Liver (tissue), 3 donors: ENCODE data around the gene PARVG.

Source experiments
- CTCF ChIP-seq: fragments of 150-350 bp; IDR thresholded peaks from 2 replicates; pipeline ENCODE4 v1.5.1; 2017; ENCODE audit warnings: improper control_type of control experiment, low read depth, low read length; ENCODE audit not compliant: missing input control
- EGR1 ChIP-seq, 2 donors: IDR thresholded peaks; 2 replicates each; pipeline ENCODE4 v1.6.1; 2016 to 2018; ENCODE audit warnings: antibody characterized with exemption in 2 of 2, low read depth in 2 of 2
- MAX ChIP-seq: IDR thresholded peaks from 2 replicates; pipeline ENCODE4 v1.6.1; 2016; ENCODE audit warnings: antibody characterized with exemption
- NR2F2 ChIP-seq: IDR thresholded peaks from 2 replicates; pipeline ENCODE4 v1.6.1; 2016; ENCODE audit warnings: antibody characterized with exemption
- RAD21 ChIP-seq, 2 donors: IDR thresholded peaks; 2 replicates each; pipeline ENCODE4 v1.6.1; 2016; ENCODE audit warnings: antibody characterized with exemption in 2 of 2, mild to moderate bottlenecking in 2 of 2
- TAF1 ChIP-seq: conservative IDR thresholded peaks from 2 replicates; pipeline ENCODE4 v1.6.1; 2016; ENCODE audit warnings: antibody characterized with exemption, mild to moderate bottlenecking
- ZBTB33 ChIP-seq: IDR thresholded peaks from 2 replicates; pipeline ENCODE4 v1.6.1; 2016; ENCODE audit warnings: antibody characterized with exemption
- donor health status: healthy.
- donor health status: healthy.

- TF ChIP-seq CTCF: no peak
- TF ChIP-seq EGR1 (IDR thresholded peaks at IDR 0.05; ENCODE audit: low read depth in 2 of 2): no peak
- no peak for TF ChIP-seq MAX
- no peak for TF ChIP-seq ZBTB33
- no peak for TF ChIP-seq RAD21 (IDR thresholded peaks at IDR 0.05)
- no peak for TF ChIP-seq TAF1
- no peak for TF ChIP-seq NR2F2
These were observed 30.7 kb downstream of the PARVG start for GRCh38 chr22:44211256-44211945.
